ENCODE measurements around the gene NR4A1. TPM values are rescaled to one million over a fixed set of nuclear protein-coding genes. Genes with fewer than 3 reads are reported as not detected.
A peak's percentile ranks its signal among the peaks of the same experiment; 100 is the strongest.

The NR4A1 gene
- total RNA-seq, 1 experiment from 2014 or later, result 26.9 TPM

DNA sequence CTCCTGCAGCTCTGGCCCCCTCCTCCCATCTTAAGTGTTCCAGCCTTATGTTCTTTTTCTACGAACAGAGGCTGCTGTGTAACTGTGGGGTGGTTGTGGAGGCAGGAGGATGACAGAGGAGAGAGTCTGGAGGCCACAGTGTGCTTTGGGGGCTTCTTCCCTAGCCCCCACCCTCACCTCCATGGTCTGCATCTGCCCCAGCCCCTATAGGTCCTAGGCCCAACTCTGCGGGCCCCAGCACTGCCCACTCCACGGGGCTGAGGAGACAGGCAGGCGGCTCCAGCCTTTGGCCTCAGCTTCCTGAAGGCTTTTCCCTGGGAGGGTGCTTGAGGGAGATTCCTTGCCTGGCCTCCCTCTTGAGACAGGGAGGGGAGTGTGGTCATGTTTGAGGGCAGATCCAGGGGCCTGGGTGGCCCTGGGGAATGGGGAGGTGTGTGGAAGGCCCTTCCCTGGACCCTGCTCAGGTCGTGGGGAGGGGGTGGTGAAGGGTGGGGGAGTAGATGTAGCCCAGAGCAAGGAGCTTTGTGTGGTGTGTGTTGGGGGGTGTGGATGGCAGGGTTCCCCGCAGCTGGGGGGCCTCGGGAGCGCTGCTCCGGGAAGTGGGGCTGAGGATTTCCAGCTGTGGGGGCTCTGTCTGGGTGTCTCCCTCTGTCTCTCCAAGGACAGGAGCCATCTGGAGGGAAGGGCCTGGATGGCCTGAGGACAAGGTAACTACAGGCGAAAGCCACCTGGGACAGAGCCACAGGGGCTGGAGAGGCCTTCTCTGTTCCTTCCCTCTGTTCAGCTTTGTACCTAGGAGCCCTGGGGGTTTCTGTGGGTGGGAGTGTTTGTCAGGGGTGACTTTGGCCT lies 29.4 kb downstream of the NR4A1 start:
- H3K27me3 ChIP-seq (ENCODE audit: low read length), result no peaks in the 10 kb centered on the region
- H3K4me3 ChIP-seq (ENCODE audit: low read length), result peak overlapping the region; percentile 18; the same call in 1 of the 2 replicates
- H3K36me3 ChIP-seq (ENCODE audit: insufficient read depth, low read length), result peaks cover 8% of the 10 kb centered on the region; the same call in 1 of the 2 replicates
- no peaks in the 10 kb centered on the region for H3K9me2 ChIP-seq (replicated peaks; ENCODE audit: insufficient read depth, low read length)
- no peaks in the 10 kb centered on the region for H3K9me3 ChIP-seq (ENCODE audit: low read length)
- H3K4me1 ChIP-seq (ENCODE audit: low read length), result peaks cover 45% of the 10 kb centered on the region
- H3K4me2 ChIP-seq (ENCODE audit: low read depth, low read length, poor library complexity, severe bottlenecking), result peak overlapping the region; percentile 56
- H4K20me1 ChIP-seq (ENCODE audit: insufficient read depth, low read depth, low read length), result 0 out of 2 replicates have a peak, but pooled peaks cover 4% of the 10 kb centered on the region
- DNase-seq, result no peak
- H3K79me2 ChIP-seq (ENCODE audit: low read length), result 0 out of 2 replicates have a peak, but pooled peaks cover 2% of the 10 kb centered on the region
- H2AFZ ChIP-seq (ENCODE audit: low read length), result no peak overlapping the region
- peak overlapping the region; percentile 88 for H3K27ac ChIP-seq (ENCODE audit: low read length)
- peak overlapping the region; percentile 56 for H3K9ac ChIP-seq (ENCODE audit: low read length)

DNA sequence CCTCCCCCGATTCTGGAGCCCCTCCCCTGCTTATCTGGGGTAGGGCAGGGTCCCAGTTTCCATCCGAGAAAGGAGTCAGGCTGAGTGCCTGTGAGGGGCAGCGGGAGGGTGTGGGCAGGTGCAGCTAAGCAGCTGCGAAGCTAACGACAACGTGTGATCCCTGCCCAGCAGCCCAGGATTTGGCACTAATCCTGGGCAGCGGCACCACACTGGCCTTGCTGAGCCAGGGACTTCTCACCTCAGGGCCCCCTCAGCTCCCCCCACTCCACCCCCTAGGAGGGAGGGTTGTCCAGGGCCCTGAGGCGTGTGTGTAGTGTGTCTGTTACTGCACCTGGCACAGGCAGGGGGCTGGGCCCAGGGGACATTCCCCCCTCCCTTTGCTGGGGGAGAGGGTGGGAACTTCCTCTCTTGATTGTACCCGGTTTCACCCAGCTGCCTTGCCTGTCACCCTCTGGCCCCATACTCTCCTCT lies 30.1 kb downstream of the NR4A1 start:
- Histone ChIP-seq H3K27ac (ENCODE audit: low read length) (peak overlapping the region; percentile 88), H3K36me3 (ENCODE audit: insufficient read depth, low read length) (peaks cover 8% of the 10 kb centered on the region; the same call in 1 of the 2 replicates), H3K79me2 (ENCODE audit: low read length) (no peaks in the 10 kb centered on the region), H3K4me3 (ENCODE audit: low read length) (peak overlapping the region; percentile 18; the same call in 1 of the 2 replicates), H2AFZ (ENCODE audit: low read length) (no peak overlapping the region), H3K9me2 (replicated peaks; ENCODE audit: insufficient read depth, low read length) (no peaks in the 10 kb centered on the region), H3K9ac (ENCODE audit: low read length) (peak overlapping the region; percentile 56), H3K27me3 (ENCODE audit: low read length) (no peaks in the 10 kb centered on the region), H4K20me1 (ENCODE audit: insufficient read depth, low read depth, low read length) (0 out of 2 replicates have a peak, but pooled peaks cover 4% of the 10 kb centered on the region), H3K4me2 (ENCODE audit: low read depth, low read length, poor library complexity, severe bottlenecking) (peak overlapping the region; percentile 56), H3K9me3 (ENCODE audit: low read length) (no peaks in the 10 kb centered on the region), H3K4me1 (ENCODE audit: low read length) (peaks cover 45% of the 10 kb centered on the region)
- peak; percentile 82 for DNase-seq

DNA sequence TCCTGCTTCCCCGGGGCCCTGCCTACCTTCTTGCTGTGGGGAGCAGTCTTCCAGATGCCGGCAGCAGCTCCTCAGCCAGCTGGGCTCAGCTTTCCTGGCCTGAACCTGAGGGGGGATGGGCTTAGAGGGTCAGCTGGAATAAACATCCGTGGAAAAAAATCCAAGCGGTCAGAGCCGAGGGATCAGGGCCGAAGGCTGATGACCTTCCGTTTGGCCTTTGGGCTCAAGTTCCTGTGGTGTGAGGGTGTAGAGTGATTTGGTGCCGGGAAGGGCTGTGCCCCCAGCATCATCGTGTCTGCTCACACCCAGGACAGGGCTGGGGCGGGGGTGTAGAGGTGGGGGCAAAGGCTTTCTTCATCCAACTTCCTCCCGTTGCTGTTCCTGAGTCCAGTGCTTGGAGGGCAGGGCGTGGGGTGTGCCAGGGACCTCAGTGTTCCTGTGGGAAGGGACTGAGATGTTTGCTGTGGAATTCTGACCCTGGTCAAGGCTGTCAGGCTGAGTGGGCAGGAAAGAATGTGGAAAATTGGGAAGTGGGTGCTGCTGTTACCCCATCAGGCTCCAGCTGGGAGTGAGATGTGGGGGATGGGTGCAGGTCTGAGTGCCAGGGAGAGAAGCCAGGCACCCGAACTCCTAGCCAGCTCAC lies 30.9 kb downstream of the NR4A1 start:
- H2AFZ ChIP-seq (ENCODE audit: low read length), result no peak overlapping the region
- H3K4me3 ChIP-seq (ENCODE audit: low read length), result no peak overlapping the region
- H3K27me3 ChIP-seq (ENCODE audit: low read length), result no peaks in the 10 kb centered on the region
- peak overlapping the region; percentile 88 for H3K27ac ChIP-seq (ENCODE audit: low read length)
- H3K9ac ChIP-seq (ENCODE audit: low read length), result peak overlapping the region; percentile 43
- peak overlapping the region; percentile 56 for H3K4me2 ChIP-seq (ENCODE audit: low read depth, low read length, poor library complexity, severe bottlenecking)
- 0 out of 2 replicates have a peak, but pooled peaks cover 8% of the 10 kb centered on the region for H3K36me3 ChIP-seq (ENCODE audit: insufficient read depth, low read length)
- no peaks in the 10 kb centered on the region for H3K9me3 ChIP-seq (ENCODE audit: low read length)
- DNase-seq, result no peak
- no peaks in the 10 kb centered on the region for H3K9me2 ChIP-seq (replicated peaks; ENCODE audit: insufficient read depth, low read length)
- H3K4me1 ChIP-seq (ENCODE audit: low read length), result peaks cover 45% of the 10 kb centered on the region
- no peaks in the 10 kb centered on the region for H3K79me2 ChIP-seq (ENCODE audit: low read length)
- H4K20me1 ChIP-seq (ENCODE audit: insufficient read depth, low read depth, low read length), result 0 out of 2 replicates have a peak, but pooled peaks cover 4% of the 10 kb centered on the region

DNA sequence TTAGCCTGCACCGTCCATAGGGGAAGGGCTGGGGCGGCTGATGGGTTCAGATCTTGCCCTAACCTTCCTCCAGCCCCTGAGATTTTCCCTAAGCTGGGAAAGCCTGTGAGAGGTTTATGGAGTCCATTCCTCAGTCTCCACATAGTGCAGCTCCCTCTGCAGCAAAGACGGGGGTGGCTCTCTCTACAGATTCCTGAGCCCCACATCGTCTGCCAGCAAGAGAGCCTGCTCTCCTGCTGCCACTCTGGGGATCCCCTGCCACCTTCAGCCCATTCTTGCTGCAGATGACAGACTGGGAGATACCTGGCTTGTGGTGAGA lies 31.4 kb downstream of the NR4A1 start:
- 0 out of 2 replicates have a peak, but pooled peaks cover 8% of the 10 kb centered on the region for H3K36me3 ChIP-seq (ENCODE audit: insufficient read depth, low read length)
- H3K9ac ChIP-seq (ENCODE audit: low read length), result peak overlapping the region; percentile 43
- peaks cover 49% of the 10 kb centered on the region for H3K4me1 ChIP-seq (ENCODE audit: low read length)

DNA sequence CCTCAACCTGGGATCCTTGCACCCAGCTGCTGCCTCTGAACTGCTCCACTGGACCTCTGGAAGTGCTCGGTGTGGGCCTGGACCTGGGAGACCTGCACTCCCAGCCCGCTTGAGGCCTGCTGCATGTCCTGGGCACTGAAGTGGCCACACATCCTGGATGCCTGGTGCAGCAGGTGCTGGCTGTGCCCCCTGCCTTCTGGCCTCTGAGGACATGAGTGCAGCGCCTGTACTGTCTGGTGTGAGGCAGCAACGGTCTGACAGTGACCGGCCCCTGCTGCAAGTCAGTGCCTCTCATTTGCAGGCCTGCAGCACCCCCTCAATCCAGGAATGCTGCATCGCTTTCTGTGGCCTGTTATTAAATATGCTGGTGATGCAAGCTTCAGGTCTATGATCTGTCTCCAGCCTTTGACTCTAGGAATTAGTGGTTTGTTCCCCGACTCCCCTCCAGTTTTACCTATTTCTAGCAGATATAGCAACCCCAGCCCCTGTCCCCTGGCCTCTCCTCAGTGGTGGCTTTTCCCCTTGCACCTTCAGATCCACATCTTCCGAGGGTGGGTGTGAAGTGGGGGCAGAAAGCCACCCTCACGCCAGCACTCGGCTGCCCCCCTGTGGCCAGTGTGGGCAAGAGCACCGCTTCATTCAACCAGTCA lies 31.9 kb downstream of the NR4A1 start:
- peak overlapping the region; percentile 43 for H3K9ac ChIP-seq (ENCODE audit: low read length)
- no peak overlapping the region for H2AFZ ChIP-seq (ENCODE audit: low read length)
- peak; percentile 84 for DNase-seq
- no peaks in the 10 kb centered on the region for H3K27me3 ChIP-seq (ENCODE audit: low read length)
- H3K79me2 ChIP-seq (ENCODE audit: low read length), result no peaks in the 10 kb centered on the region
- no peaks in the 10 kb centered on the region for H3K9me3 ChIP-seq (ENCODE audit: low read length)
- no peak overlapping the region for H3K4me3 ChIP-seq (ENCODE audit: low read length)
- peaks cover 54% of the 10 kb centered on the region for H3K4me1 ChIP-seq (ENCODE audit: low read length)
- 0 out of 2 replicates have a peak, but pooled peaks cover 7% of the 10 kb centered on the region for H3K36me3 ChIP-seq (ENCODE audit: insufficient read depth, low read length)
- H3K4me2 ChIP-seq (ENCODE audit: low read depth, low read length, poor library complexity, severe bottlenecking), result no peak overlapping the region
- H3K27ac ChIP-seq (ENCODE audit: low read length), result peak overlapping the region; percentile 88
- H3K9me2 ChIP-seq (replicated peaks; ENCODE audit: insufficient read depth, low read length), result no peaks in the 10 kb centered on the region
- H4K20me1 ChIP-seq (ENCODE audit: insufficient read depth, low read depth, low read length), result 0 out of 2 replicates have a peak, but pooled peaks cover 4% of the 10 kb centered on the region

More for the DNA sequence above, 31.4 kb downstream of the NR4A1 start:
- no peaks in the 10 kb centered on the region for H3K9me3 ChIP-seq (ENCODE audit: low read length)
- no peak overlapping the region for H3K4me3 ChIP-seq (ENCODE audit: low read length)
- no peaks in the 10 kb centered on the region for H3K27me3 ChIP-seq (ENCODE audit: low read length)
- no peak overlapping the region for H2AFZ ChIP-seq (ENCODE audit: low read length)
- H3K4me2 ChIP-seq (ENCODE audit: low read depth, low read length, poor library complexity, severe bottlenecking), result no peak overlapping the region
- DNase-seq, result no peak
- H3K27ac ChIP-seq (ENCODE audit: low read length), result peak overlapping the region; percentile 88
- H3K79me2 ChIP-seq (ENCODE audit: low read length), result no peaks in the 10 kb centered on the region
- H4K20me1 ChIP-seq (ENCODE audit: insufficient read depth, low read depth, low read length), result 0 out of 2 replicates have a peak, but pooled peaks cover 4% of the 10 kb centered on the region
- no peaks in the 10 kb centered on the region for H3K9me2 ChIP-seq (replicated peaks; ENCODE audit: insufficient read depth, low read length)

DNA sequence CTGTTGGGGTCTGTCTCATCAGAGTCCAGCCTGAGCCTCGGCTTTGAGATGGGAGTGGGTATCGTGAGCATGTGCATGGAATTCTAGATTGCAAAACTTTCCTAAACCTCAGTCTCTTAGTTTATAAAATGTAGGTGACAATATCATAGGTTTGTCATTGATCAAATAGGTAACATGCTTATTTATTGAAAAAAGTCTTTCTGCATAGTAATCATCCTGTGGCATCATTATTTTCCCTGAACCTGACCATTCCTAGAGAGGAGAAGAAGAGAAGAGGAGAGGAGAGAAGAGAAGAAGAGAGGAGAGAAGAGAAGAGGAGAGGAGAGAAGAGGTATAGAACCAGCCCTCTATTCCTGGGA lies 32.4 kb downstream of the NR4A1 start:
- Histone ChIP-seq H3K36me3 (ENCODE audit: insufficient read depth, low read length) (0 out of 2 replicates have a peak, but pooled peaks cover 3% of the 10 kb centered on the region), H2AFZ (ENCODE audit: low read length) (no peak overlapping the region), H4K20me1 (ENCODE audit: insufficient read depth, low read depth, low read length) (0 out of 2 replicates have a peak, but pooled peaks cover 4% of the 10 kb centered on the region), H3K9ac (ENCODE audit: low read length) (no peak overlapping the region), H3K79me2 (ENCODE audit: low read length) (no peaks in the 10 kb centered on the region), H3K4me3 (ENCODE audit: low read length) (no peak overlapping the region), H3K27ac (ENCODE audit: low read length) (no peak overlapping the region), H3K27me3 (ENCODE audit: low read length) (no peaks in the 10 kb centered on the region), H3K4me1 (ENCODE audit: low read length) (peaks cover 59% of the 10 kb centered on the region), H3K9me3 (ENCODE audit: low read length) (no peaks in the 10 kb centered on the region), H3K4me2 (ENCODE audit: low read depth, low read length, poor library complexity, severe bottlenecking) (no peak overlapping the region), H3K9me2 (replicated peaks; ENCODE audit: insufficient read depth, low read length) (no peaks in the 10 kb centered on the region)
- no peak for DNase-seq

DNA sequence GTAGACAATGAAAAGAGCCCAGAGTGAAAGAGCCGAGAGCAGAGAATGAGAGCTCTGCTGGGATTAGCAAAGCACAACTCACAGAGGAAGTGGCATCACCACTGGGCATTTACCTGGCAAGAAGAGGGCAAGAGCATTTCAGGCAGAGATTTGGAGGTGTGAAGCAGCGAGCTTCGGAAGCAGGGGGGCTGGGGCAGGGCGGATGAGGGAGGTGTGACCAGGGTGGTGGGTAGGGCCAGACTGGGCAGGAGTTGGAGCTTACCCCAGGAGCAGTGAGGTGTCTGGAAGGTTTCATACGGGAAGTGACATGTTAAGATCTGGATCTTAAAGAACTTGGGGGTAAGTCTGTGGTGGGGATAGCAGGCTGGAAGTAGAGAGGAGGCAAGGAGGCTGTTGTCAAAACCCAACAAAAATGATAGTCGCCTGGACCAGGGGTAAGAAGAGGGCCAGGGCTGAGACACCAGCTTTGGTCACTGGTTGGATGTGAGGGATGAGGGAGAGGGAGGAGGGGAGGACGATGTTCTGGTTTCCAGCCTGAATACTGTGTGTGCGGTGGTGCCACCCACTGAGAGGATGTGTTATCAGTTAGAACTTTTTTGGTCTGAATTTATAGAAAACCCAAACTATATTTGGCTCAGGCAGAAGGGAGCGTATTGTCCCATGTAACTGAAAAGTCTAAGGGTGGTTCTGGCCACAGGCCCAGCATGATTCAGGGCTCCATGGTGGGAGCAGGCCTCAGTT lies 33.4 kb downstream of the NR4A1 start:
- H3K36me3 ChIP-seq (ENCODE audit: insufficient read depth, low read length), result no peaks in the 10 kb centered on the region
- no peak overlapping the region for H3K4me2 ChIP-seq (ENCODE audit: low read depth, low read length, poor library complexity, severe bottlenecking)
- H2AFZ ChIP-seq (ENCODE audit: low read length), result no peak overlapping the region
- H3K79me2 ChIP-seq (ENCODE audit: low read length), result no peaks in the 10 kb centered on the region
- H3K9me2 ChIP-seq (replicated peaks; ENCODE audit: insufficient read depth, low read length), result no peaks in the 10 kb centered on the region
- H3K27ac ChIP-seq (ENCODE audit: low read length), result no peak overlapping the region
- 0 out of 2 replicates have a peak, but pooled peaks cover 4% of the 10 kb centered on the region for H4K20me1 ChIP-seq (ENCODE audit: insufficient read depth, low read depth, low read length)
- H3K4me1 ChIP-seq (ENCODE audit: low read length), result peaks cover 66% of the 10 kb centered on the region
- DNase-seq, result no peak
- no peaks in the 10 kb centered on the region for H3K9me3 ChIP-seq (ENCODE audit: low read length)
- H3K4me3 ChIP-seq (ENCODE audit: low read length), result no peak overlapping the region
- no peaks in the 10 kb centered on the region for H3K27me3 ChIP-seq (ENCODE audit: low read length)
- H3K9ac ChIP-seq (ENCODE audit: low read length), result no peak overlapping the region; the same call in 1 of the 2 replicates

Data from Karpas-422 (cell line).